A549 (cell line): ENCODE results near the gene TMEM190. TPM values are rescaled to one million over a fixed set of nuclear protein-coding genes. Genes with fewer than 3 reads are reported as not detected.

Experiments used
- ATAC-seq, 2 experiments: fragments of 200-7000 bp in 1 of 2; fragments of >200 bp in 1 of 2; cut with Nextera tagmentation in 1 of 2; cut with Tn5 transposase in 1 of 2; 3 replicates each; pipeline versions ENCODE4 v1.8.0 to v1.9.1; 2018 to 2020; ENCODE audit warnings: mild to moderate bottlenecking in 1 of 2, moderate library complexity in 1 of 2
- CTCF ChIA-PET: fragments of 300-600 bp; sonication (Branson Sonifier 250); formaldehyde crosslinking; extraction: SDS; loops from one replicate; lab custom pipeline; 2021; ENCODE audit warnings: antibody characterized with exemption, inconsistent platforms; lab: Yijun Ruan, JAX
- POLR2A ChIA-PET: fragments of 350-600 bp; formaldehyde crosslinking; extraction: SDS; loops from one replicate; lab custom pipeline; 2021; ENCODE audit warnings: antibody characterized with exemption, inconsistent platforms; lab: Yijun Ruan, JAX
- DNase-seq, 2 experiments: peaks; one replicate each; pipeline versions ENCODE4 v3.0.0 to v3.0.0-alpha.2; 2011 to 2016; ENCODE audit warnings: low read depth in 1 of 2, low spot score in 1 of 2
- FAIRE-seq: peaks from 2 replicates; lab custom pipeline; 2011; peaks lifted over from hg19 to GRCh38; lab: Jason Lieb, UNC
- H3K27ac ChIP-seq, 2 experiments: fragments of >200 bp; sonication (Bioruptor Twin); formaldehyde crosslinking; 3 replicates each; pipeline ENCODE4 v1.5.1; 2016 to 2017
- H3K4me1 ChIP-seq: fragments of >200 bp; sonication (Bioruptor Twin); formaldehyde crosslinking; 3 replicates; pipeline ENCODE4 v1.6.1; 2016
- H3K4me2 ChIP-seq: fragments of >200 bp; sonication (Bioruptor Twin); formaldehyde crosslinking; 3 replicates; pipeline ENCODE4 v1.6.1; 2016
- H3K4me3 ChIP-seq: fragments of >200 bp; sonication (Bioruptor Twin); formaldehyde crosslinking; 3 replicates; pipeline ENCODE4 v1.5.1; 2016
- H3K9me3 ChIP-seq: fragments of >200 bp; sonication (Bioruptor Twin); formaldehyde crosslinking; 3 replicates; pipeline ENCODE4 v1.6.1; 2016
- ATOH8 ChIP-seq: fragments of 250-450 bp; sonication (Bioruptor Pico); IDR thresholded peaks from 2 replicates; pipeline ENCODE4 v1.5.0; 2020; ENCODE audit warnings: low read depth, mild to moderate bottlenecking, moderate library complexity
- BCL3 ChIP-seq: fragments of >200 bp; sonication (Bioruptor Twin); formaldehyde crosslinking; IDR thresholded peaks from 3 replicates; pipeline ENCODE4 v1.6.1; 2016
- CHD2 ChIP-seq: fragments of 150-350 bp; IDR thresholded peaks from 2 replicates; pipeline ENCODE4 v1.6.1; 2014; ENCODE audit warnings: low read length; ENCODE audit not compliant: partially characterized antibody
- FOSB ChIP-seq: fragments of 250-450 bp; sonication (Bioruptor Pico); IDR thresholded peaks from 2 replicates; pipeline ENCODE4 v1.5.0; 2020; ENCODE audit warnings: mild to moderate bottlenecking, moderate library complexity
- FOSL2 ChIP-seq, 2 experiments: fragments of 450-650 bp in 1 of 2; fragments of >200 bp in 1 of 2; sonication (Bioruptor Twin) in 1 of 2; formaldehyde crosslinking; IDR thresholded peaks; 2 replicates each; pipeline versions ENCODE4 v1.5.0 to v1.6.1; 2016 to 2020; ENCODE audit warnings: mild to moderate bottlenecking in 1 of 2, moderate library complexity in 1 of 2
- FOXS1 ChIP-seq: fragments of 250-450 bp; sonication (Bioruptor Pico); IDR thresholded peaks from 2 replicates; pipeline ENCODE4 v1.5.0; 2020; ENCODE audit warnings: mild to moderate bottlenecking, moderate library complexity
- GATA3 ChIP-seq: IDR thresholded peaks from 2 replicates; pipeline ENCODE4 v1.6.1; 2012; ENCODE audit warnings: borderline replicate concordance
- HEYL ChIP-seq: fragments of 250-450 bp; sonication (Bioruptor Pico); IDR thresholded peaks from 2 replicates; pipeline ENCODE4 v1.8.0; 2021; ENCODE audit warnings: mild to moderate bottlenecking, moderate library complexity
- HOXA7 ChIP-seq: fragments of 250-450 bp; sonication (Bioruptor Pico); IDR thresholded peaks from 2 replicates; pipeline ENCODE4 v1.5.0; 2020; ENCODE audit warnings: mild to moderate bottlenecking, moderate library complexity
- HOXB5 ChIP-seq: fragments of 250-450 bp; sonication (Bioruptor Pico); IDR thresholded peaks from 2 replicates; pipeline ENCODE4 v1.5.0; 2020; ENCODE audit warnings: mild to moderate bottlenecking, moderate library complexity
- KDM1A ChIP-seq: fragments of 200-600 bp; sonication (generic); IDR thresholded peaks from 2 replicates; pipeline ENCODE4 v1.6.1; 2016; ENCODE audit warnings: low read depth, mild to moderate bottlenecking
- MAX ChIP-seq: IDR thresholded peaks from 2 replicates; pipeline ENCODE4 v1.6.1; 2012
- MAZ ChIP-seq: fragments of 150-350 bp; IDR thresholded peaks from 2 replicates; pipeline ENCODE4 v1.6.1; 2014; ENCODE audit warnings: antibody characterized with exemption, low read depth, low read length, borderline replicate concordance
- NFE2L2 ChIP-seq: fragments of 150-350 bp; conservative IDR thresholded peaks from 2 replicates; pipeline ENCODE4 v1.6.1; 2014; ENCODE audit warnings: low read length
- NPAS2 ChIP-seq: fragments of 250-450 bp; sonication (Bioruptor Pico); IDR thresholded peaks from 2 replicates; pipeline ENCODE4 v1.8.0; 2022; ENCODE audit warnings: mild to moderate bottlenecking, moderate library complexity, borderline replicate concordance
- PHF8 ChIP-seq: fragments of 200-600 bp; sonication (generic); IDR thresholded peaks from 2 replicates; pipeline ENCODE4 v1.6.1; 2016; ENCODE audit warnings: low read depth, mild to moderate bottlenecking, antibody characterized with exemption, moderate library complexity, borderline replicate concordance
- POLR2AphosphoS2 ChIP-seq: conservative IDR thresholded peaks from 2 replicates; pipeline ENCODE4 v1.6.1; 2012; ENCODE audit warnings: low read length, improper control_type of control experiment, inconsistent platforms
- RFX5 ChIP-seq: fragments of 450-650 bp; IDR thresholded peaks from 2 replicates; pipeline ENCODE4 v1.7.1; 2014; ENCODE audit warnings: antibody characterized with exemption, mild to moderate bottlenecking, moderate library complexity
- RNF2 ChIP-seq: fragments of 200-600 bp; sonication (generic); IDR thresholded peaks from 2 replicates; pipeline ENCODE4 v1.6.1; 2016; ENCODE audit warnings: low read depth, mild to moderate bottlenecking, antibody characterized with exemption, moderate library complexity, borderline replicate concordance
- SREBF2 ChIP-seq: fragments of 450-650 bp; IDR thresholded peaks from 2 replicates; pipeline ENCODE4 v1.6.1; 2014; ENCODE audit warnings: mild to moderate bottlenecking, moderate library complexity
- TP53 ChIP-seq: fragments of 250-450 bp; sonication (Bioruptor Pico); IDR thresholded peaks from 2 replicates; pipeline ENCODE4 v1.5.0; 2021; ENCODE audit warnings: mild to moderate bottlenecking, moderate library complexity
- ZFP36 ChIP-seq: fragments of 450-650 bp; IDR thresholded peaks from 2 replicates; pipeline ENCODE4 v1.6.1; 2014; ENCODE audit warnings: borderline replicate concordance; ENCODE audit not compliant: partially characterized antibody
- ZNF302 ChIP-seq: fragments of 250-450 bp; sonication (Bioruptor Pico); IDR thresholded peaks from 2 replicates; pipeline ENCODE4 v1.9.0; 2021; ENCODE audit warnings: inconsistent platforms, mild to moderate bottlenecking, moderate library complexity
- WGBS: methylation state at CpG from one replicate; pipeline ENCODE4 v1.1.6; 2017; ENCODE audit errors: missing lambda C conversion rate; 5-methylcytosine and 5-hydroxymethylcytosine counted together
- polyA plus RNA-seq, 4 experiments: library from polyadenylated mRNA; depleted of rRNA in 3 of 4; stranded (reverse); fragments of >200 nt; fragmentation: RNase III in 1 of 4; extraction: RNeasy Plus Mini Kit Qiagen cat#74134 plus additional on column Dnase treatment in 1 of 4; gene quantifications; 2 replicates in 3 of 4; 3 replicates in 1 of 4; pipeline ENCODE4 v1.2.3, GENCODE V29; 2011 to 2017
- TF ChIP-seq, protein P1 (sequence below): fragments of 150-350 bp; IDR thresholded peaks from 2 replicates; pipeline ENCODE4 v1.6.1; 2014; ENCODE audit warnings: low read depth, mild to moderate bottlenecking, low read length

The TMEM190 gene
- polyA plus RNA-seq, 2 of the 4 experiments (the other 2 are of a cell fraction): 0.58 to 1.7 TPM

GRCh38 chr19:55358943-55359908, 17.4 kb upstream of the TMEM190 start:
- H3K27ac ChIP-seq: no peak overlapping the region
- 82% methylated on average over 29 of the region's 32 CpGs for WGBS
- TF ChIP-seq, protein P1, sequence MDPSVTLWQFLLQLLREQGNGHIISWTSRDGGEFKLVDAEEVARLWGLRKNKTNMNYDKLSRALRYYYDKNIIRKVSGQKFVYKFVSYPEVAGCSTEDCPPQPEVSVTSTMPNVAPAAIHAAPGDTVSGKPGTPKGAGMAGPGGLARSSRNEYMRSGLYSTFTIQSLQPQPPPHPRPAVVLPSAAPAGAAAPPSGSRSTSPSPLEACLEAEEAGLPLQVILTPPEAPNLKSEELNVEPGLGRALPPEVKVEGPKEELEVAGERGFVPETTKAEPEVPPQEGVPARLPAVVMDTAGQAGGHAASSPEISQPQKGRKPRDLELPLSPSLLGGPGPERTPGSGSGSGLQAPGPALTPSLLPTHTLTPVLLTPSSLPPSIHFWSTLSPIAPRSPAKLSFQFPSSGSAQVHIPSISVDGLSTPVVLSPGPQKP: no peak
- TF ChIP-seq RFX5 (no peak), HOXB5 (CRISPR knock-in tag) (no peak), MAZ (no peak), FOSL2 (IDR thresholded peaks at IDR 0.05) (no peak), FOSL2 (CRISPR knock-in tag; IDR thresholded peaks at IDR 0.05) (no peak), KDM1A (no peak), PHF8 (no peak), FOXS1 (no peak)
- FAIRE-seq (no peak), ATAC-seq (no peak), DNase-seq (no peak)
- CTCF ChIA-PET: interaction anchor here (0.9 to 14.8 kb wide), 10 partner anchors 8 to 218 kb away, joined by 3 to 105 read pairs (median 4); partner anchors contain the start of genes IL11 and KMT5C
- no peak overlapping the region for H3K4me3 ChIP-seq
- no peak overlapping the region for H3K4me2 ChIP-seq
- H3K4me1 ChIP-seq: peaks cover 22% of the 10 kb centered on the region
- POLR2A ChIA-PET: interaction anchor here (0.7 kb wide), 1 partner anchor 79 kb away, joined by 6 read pairs; no protein-coding TSS in a partner anchor
- H3K9me3 ChIP-seq: no peaks in the 10 kb centered on the region

- ATAC-seq (no peak), FAIRE-seq (no peak), DNase-seq (no peak)
- Histone ChIP-seq H3K9me3 (no peaks in the 10 kb centered on the region), H3K4me3 (no peak overlapping the region), H3K4me1 (peaks cover 23% of the 10 kb centered on the region), H3K4me2 (no peak overlapping the region), H3K27ac (0 out of 6 replicates have a peak overlapping the region, but pooled peaks of 1 of the 2 experiments have one; percentile 19)
- TF ChIP-seq BCL3: no peak
- no peak for TF ChIP-seq POLR2AphosphoS2
- no peak for TF ChIP-seq HEYL
- no peak for TF ChIP-seq NFE2L2
- no peak for TF ChIP-seq ZNF302
- no peak for TF ChIP-seq GATA3
- no peak for TF ChIP-seq ZFP36
- no peak for TF ChIP-seq NPAS2 (CRISPR knock-in tag)
- no peak for TF ChIP-seq MAX
- no peak for TF ChIP-seq SREBF2
- no peak for TF ChIP-seq FOXS1
- TF ChIP-seq RNF2: no peak
- no peak for TF ChIP-seq FOSB (CRISPR knock-in tag)
- no peak for TF ChIP-seq ATOH8 (CRISPR knock-in tag)
- no peak for TF ChIP-seq TP53
- TF ChIP-seq CHD2: no peak
- no peak for TF ChIP-seq HOXA7 (CRISPR knock-in tag)
- ChIA-PET CTCF (interaction anchor here (1.2 to 14.8 kb wide), 4 partner anchors 21 to 69 kb away, joined by 3 to 105 read pairs (median 8); partner anchors contain the start of genes KMT5C and TMEM238), POLR2A (no interaction called here)
- 92% methylated on average over 16 of the region's 16 CpGs for WGBS
Measured at GRCh38 chr19:55360902-55361301, 15.7 kb upstream of the TMEM190 start.
